Keratinocyte (primary cell): Measurements from ENCODE around the gene FIBIN. TPM values are rescaled to one million over a fixed set of nuclear protein-coding genes. Genes with fewer than 3 reads are reported as not detected.
"Not testable (repeated sequence)": the region's sequence is repeated elsewhere in the genome, so short reads cannot be mapped to it uniquely, and the experiment has no call there.

Source experiments
- DNase-seq: peaks from one replicate; pipeline ENCODE4 v3.0.0-alpha.2; 2011; ENCODE audit warnings: low read depth, missing footprints, low spot score
- FAIRE-seq: peaks from 2 replicates; lab custom pipeline; 2011; peaks lifted over from hg19 to GRCh38; lab: Jason Lieb, UNC
- H2AFZ ChIP-seq: 2 replicates; pipeline ENCODE4 v1.6.0; 2012; ENCODE audit warnings: low read length, control low read depth, inconsistent platforms; ENCODE audit not compliant: control insufficient read depth
- H3K27ac ChIP-seq: 2 replicates; pipeline ENCODE4 v1.5.1; 2011; ENCODE audit warnings: low read length; ENCODE audit not compliant: control insufficient read depth, insufficient read depth
- H3K27me3 ChIP-seq: 3 replicates; pipeline ENCODE4 v1.6.0; 2011; ENCODE audit warnings: low read length; ENCODE audit not compliant: control insufficient read depth, insufficient read depth; ENCODE audit errors: extremely low read depth
- H3K36me3 ChIP-seq, 2 experiments: 2 replicates in 1 of 2; 3 replicates in 1 of 2; pipeline ENCODE4 v1.5.1; 2011; ENCODE audit warnings: low read length in 2 of 2, mild to moderate bottlenecking in 1 of 2; ENCODE audit not compliant: control insufficient read depth in 2 of 2, insufficient read depth in 2 of 2; ENCODE audit errors: extremely low read depth in 1 of 2
- H3K4me1 ChIP-seq: 3 replicates; pipeline ENCODE4 v1.5.1; 2011; ENCODE audit warnings: low read length; ENCODE audit not compliant: control insufficient read depth, insufficient read depth; ENCODE audit errors: extremely low read depth
- H3K4me2 ChIP-seq: 3 replicates; pipeline ENCODE4 v1.6.0; 2011; ENCODE audit warnings: low read depth, low read length; ENCODE audit not compliant: control insufficient read depth, insufficient read depth; ENCODE audit errors: extremely low read depth
- H3K4me3 ChIP-seq, 3 experiments: fragments of 200-600 bp in 1 of 3; sonication (generic) in 1 of 3; 2 replicates in 2 of 3; 3 replicates in 1 of 3; pipeline ENCODE4 v1.5.1; 2011 to 2016; ENCODE audit warnings: low read length in 3 of 3, mild to moderate bottlenecking in 3 of 3, control low read depth in 2 of 3, inconsistent platforms in 1 of 3, low read depth in 1 of 3, mixed read lengths in 1 of 3, mixed run types in 1 of 3, moderate library complexity in 1 of 3; ENCODE audit not compliant: control insufficient read depth in 2 of 3, insufficient read depth in 2 of 3; ENCODE audit errors: extremely low read depth in 1 of 3
- H3K79me2 ChIP-seq: 2 replicates; pipeline ENCODE4 v1.6.0; 2012; ENCODE audit warnings: low read length; ENCODE audit not compliant: control insufficient read depth, insufficient read depth
- H3K9ac ChIP-seq: 3 replicates; pipeline ENCODE4 v1.6.0; 2011; ENCODE audit warnings: low read length; ENCODE audit not compliant: control insufficient read depth, insufficient read depth; ENCODE audit errors: extremely low read depth
- H3K9me1 ChIP-seq: 3 replicates; pipeline ENCODE4 v1.6.0; 2011; ENCODE audit warnings: low read length; ENCODE audit not compliant: control insufficient read depth, insufficient read depth; ENCODE audit errors: extremely low read depth
- H3K9me3 ChIP-seq: 2 replicates; pipeline ENCODE4 v1.5.1; 2012; ENCODE audit warnings: low read depth, low read length; ENCODE audit not compliant: control insufficient read depth
- H4K20me1 ChIP-seq: 3 replicates; pipeline ENCODE4 v1.6.0; 2011; ENCODE audit warnings: low read length; ENCODE audit not compliant: control insufficient read depth, insufficient read depth; ENCODE audit errors: extremely low read depth
- CTCF ChIP-seq, 3 experiments: IDR thresholded peaks in 1 of 3; conservative IDR thresholded peaks in 1 of 3; optimal IDR thresholded peaks in 1 of 3; 2 replicates in 2 of 3; 3 replicates in 1 of 3; pipeline versions ENCODE3 to v1.5.1; 2011; ENCODE audit warnings: low read length in 3 of 3, mild to moderate bottlenecking in 3 of 3, moderate library complexity in 2 of 3, control low read depth in 1 of 3, inconsistent platforms in 1 of 3; ENCODE audit not compliant: insufficient read depth in 2 of 3; ENCODE audit errors: extremely low read depth in 1 of 3
- EZH2 ChIP-seq: IDR thresholded peaks from one replicate; pipeline ENCODE4 v1.6.1; 2012; ENCODE audit warnings: inconsistent platforms, mild to moderate bottlenecking, low read length, moderate library complexity
- dilution Hi-C: fragments of 300-500 bp; cut with MboI; formaldehyde crosslinking; loops from one replicate; pipeline ENCODE4 v1.7.0; 2020; ENCODE audit warnings: low sequenced_read_pairs; ENCODE audit not compliant: extremely low pct_ligation_motif_present
- polyA plus RNA-seq, 5 experiments: library from polyadenylated mRNA; depleted of rRNA in 3 of 5; stranded (reverse) in 3 of 5; stranded (forward) in 1 of 5; unstranded in 1 of 5; fragments of >200 nt; gene quantifications; 1 replicate in 1 of 5; 2 replicates in 3 of 5; 3 replicates in 1 of 5; pipeline versions ENCODE4 v1.2.1 to v1.2.3, GENCODE V29; 2011 to 2012; ENCODE audit warnings: missing spikeins in 2 of 5, low read depth in 1 of 5, low replicate concordance in 1 of 5

The FIBIN gene
- polyA plus RNA-seq, 1 donor (not counting 4 experiments of a cell fraction or from before 2014, with no cell fraction given) = 0.30 TPM

GRCh38 chr11:26997378-26997777 lies 3.5 kb downstream of the FIBIN start:
- no peaks in the 10 kb centered on the region for H4K20me1 ChIP-seq
- peaks cover 13% of the 10 kb centered on the region for H3K27me3 ChIP-seq
- FAIRE-seq = no peak
- no peak overlapping the region for H3K4me3 ChIP-seq
- dilution Hi-C loops = no loop called here
- no peaks in the 10 kb centered on the region for H3K36me3 ChIP-seq
- H3K27ac ChIP-seq = no peak overlapping the region
- H3K4me2 ChIP-seq = no peak overlapping the region
- H3K9me3 ChIP-seq = no peaks in the 10 kb centered on the region
- H3K79me2 ChIP-seq = no peaks in the 10 kb centered on the region
- no peaks in the 10 kb centered on the region for H3K9me1 ChIP-seq
- H2AFZ ChIP-seq = no peak overlapping the region
- H3K4me1 ChIP-seq = peaks cover 11% of the 10 kb centered on the region
- DNase-seq = no peak
- TF ChIP-seq EZH2 = no peak
- TF ChIP-seq CTCF (optimal IDR thresholded peaks at IDR 0.05 in 1 of 3, IDR thresholded peaks at IDR 0.05 in 1 of 3, conservative IDR thresholded peaks at IDR 0.05 in 1 of 3; ENCODE audit: extremely low read depth in 1 of 3, insufficient read depth in 2 of 3, low read length in 3 of 3) = no peak
- no peak overlapping the region for H3K9ac ChIP-seq

DNA sequence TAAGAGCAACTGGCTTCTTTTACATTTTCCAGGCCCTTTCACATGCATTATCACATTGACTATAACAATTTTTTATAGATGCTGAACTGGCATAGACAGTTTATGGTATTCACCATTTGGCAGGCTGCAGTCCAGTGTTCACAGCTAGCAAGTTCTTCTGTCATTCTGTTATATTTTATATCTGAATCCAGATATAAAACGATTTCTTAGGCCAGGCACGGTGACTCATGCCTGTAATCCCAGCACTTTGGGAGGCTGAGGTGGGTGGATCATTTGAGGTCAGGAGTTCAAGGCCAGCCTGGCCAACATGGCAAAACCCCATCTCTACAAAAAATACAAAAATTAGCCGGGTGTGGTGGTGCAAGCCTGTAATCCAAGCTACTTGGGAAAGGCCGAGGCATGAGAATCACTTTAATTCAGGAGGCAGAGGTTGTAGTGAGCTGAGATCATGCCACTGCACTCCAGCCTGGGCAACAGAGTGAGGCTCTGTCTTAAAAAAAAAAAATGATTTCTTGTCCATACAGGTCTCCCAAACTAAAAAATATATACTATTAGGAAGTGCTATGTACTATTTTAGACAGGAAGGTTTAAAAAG lies 7.3 kb downstream of the FIBIN start:
- H3K9me1 ChIP-seq, H3K4me3 ChIP-seq, H3K9ac ChIP-seq, H3K79me2 ChIP-seq, DNase-seq, dilution Hi-C loops, H4K20me1 ChIP-seq, H3K4me2 ChIP-seq, H3K9me3 ChIP-seq, H3K27ac ChIP-seq, H3K27me3 ChIP-seq, FAIRE-seq, H3K4me1 ChIP-seq, H3K36me3 ChIP-seq, H2AFZ ChIP-seq: not testable (repeated sequence)

DNA sequence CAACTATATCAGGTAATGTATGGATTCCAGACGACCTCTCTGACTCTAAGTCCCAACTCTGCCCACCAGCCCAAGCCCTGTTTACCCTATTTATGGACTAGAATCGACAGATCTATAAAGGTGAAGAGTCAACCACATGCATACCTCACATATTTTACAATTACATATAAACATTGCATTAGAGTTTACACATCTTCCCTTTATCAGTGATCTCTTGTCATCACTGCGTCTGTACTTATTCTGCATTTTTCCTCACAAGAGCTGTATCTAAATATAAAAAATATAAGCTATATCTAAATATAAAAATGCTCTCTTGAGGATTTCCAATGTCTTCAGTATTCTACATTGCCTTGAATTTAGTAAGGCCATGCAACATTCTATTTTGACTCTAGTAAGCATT lies 8.5 kb downstream of the FIBIN start:
- Histone ChIP-seq H3K4me2 (no peak overlapping the region), H3K9ac (no peak overlapping the region), H2AFZ (no peak overlapping the region), H4K20me1 (no peaks in the 10 kb centered on the region), H3K9me1 (no peaks in the 10 kb centered on the region), H3K27me3 (no peaks in the 10 kb centered on the region), H3K4me1 (no peaks in the 10 kb centered on the region), H3K27ac (no peak overlapping the region), H3K9me3 (no peaks in the 10 kb centered on the region), H3K79me2 (no peaks in the 10 kb centered on the region), H3K36me3 (no peaks in the 10 kb centered on the region), H3K4me3 (no peak overlapping the region)
- FAIRE-seq = no peak
- DNase-seq = no peak
- TF ChIP-seq CTCF (optimal IDR thresholded peaks at IDR 0.05 in 1 of 3, IDR thresholded peaks at IDR 0.05 in 1 of 3, conservative IDR thresholded peaks at IDR 0.05 in 1 of 3; ENCODE audit: extremely low read depth in 1 of 3, insufficient read depth in 2 of 3, low read length in 3 of 3) = no peak
- TF ChIP-seq EZH2 = no peak
- dilution Hi-C loops = no loop called here
